ENCODE data around the gene NR6A1.
"Not testable (repeated sequence)": the region's sequence is repeated elsewhere in the genome, so short reads cannot be mapped to it uniquely, and the experiment has no call there.

Gene NR6A1

GRCh38 chr9:124645274-124645673 lies 125.8 kb downstream of the NR6A1 start:
- ATAC-seq: no peak

GRCh38 chr9:124639637-124640036 lies 131.5 kb downstream of the NR6A1 start:
- ATAC-seq: no peak

GRCh38 chr9:124635285-124635684 lies 135.8 kb downstream of the NR6A1 start:
- peak; percentile 35 to 45 for ATAC-seq

- no peak for ATAC-seq
These were observed 139.0 kb downstream of the NR6A1 start for GRCh38 chr9:124632077-124632621.

GRCh38 chr9:124631326-124631725 lies 139.8 kb downstream of the NR6A1 start:
- ATAC-seq: no peak

- no peak for ATAC-seq
These were observed 141.5 kb downstream of the NR6A1 start for GRCh38 chr9:124629600-124629999.

GRCh38 chr9:124628741-124629140 lies 142.4 kb downstream of the NR6A1 start:
- no peak for ATAC-seq

GRCh38 chr9:124626276-124626675 lies 144.8 kb downstream of the NR6A1 start:
- no peak for ATAC-seq

- no peak for ATAC-seq
These were observed 146.0 kb downstream of the NR6A1 start for GRCh38 chr9:124625087-124625486.

- no peak for ATAC-seq
These were observed 146.4 kb downstream of the NR6A1 start for GRCh38 chr9:124624735-124624992.

- no peak for ATAC-seq
These were observed 147.0 kb downstream of the NR6A1 start for GRCh38 chr9:124623966-124624734.

GRCh38 chr9:124622882-124623281 lies 148.2 kb downstream of the NR6A1 start:
- ATAC-seq: no peak

GRCh38 chr9:124621371-124622328 lies 149.5 kb downstream of the NR6A1 start:
- ATAC-seq: no peak

GRCh38 chr9:124618476-124618875 lies 152.6 kb downstream of the NR6A1 start:
- ATAC-seq: no peak

GRCh38 chr9:124617477-124618141 lies 153.5 kb downstream of the NR6A1 start:
- no peak for ATAC-seq

GRCh38 chr9:124616961-124617360 lies 154.2 kb downstream of the NR6A1 start:
- ATAC-seq: no peak

GRCh38 chr9:124615840-124616239 lies 155.3 kb downstream of the NR6A1 start:
- ATAC-seq: not testable (repeated sequence)

GRCh38 chr9:124615100-124615742 lies 155.9 kb downstream of the NR6A1 start:
- no peak for ATAC-seq

- no peak for ATAC-seq
These were observed 157.3 kb downstream of the NR6A1 start for GRCh38 chr9:124613849-124614248.

GRCh38 chr9:124611106-124611505 lies 160.0 kb downstream of the NR6A1 start:
- ATAC-seq: no peak

GRCh38 chr9:124606027-124606426 lies 165.1 kb downstream of the NR6A1 start:
- no peak for ATAC-seq

- ATAC-seq: no peak
These were observed 165.9 kb downstream of the NR6A1 start for GRCh38 chr9:124605258-124605657.

- ATAC-seq: no peak
These were observed 168.5 kb downstream of the NR6A1 start for GRCh38 chr9:124602632-124603031.

Data from activated CD4-positive, CD25-positive, alpha-beta regulatory T cell treated with anti-CD3 and anti-CD28 coated beads, Interleukin-2, amount 50 U/mL, for 24 hours (primary cell).